ENCODE results near the gene LGALS3BP.

GRCh38 chr17:78990349-78991016 is 10.8 kb upstream of the LGALS3BP start:
- TF ChIP-seq, protein P1, sequence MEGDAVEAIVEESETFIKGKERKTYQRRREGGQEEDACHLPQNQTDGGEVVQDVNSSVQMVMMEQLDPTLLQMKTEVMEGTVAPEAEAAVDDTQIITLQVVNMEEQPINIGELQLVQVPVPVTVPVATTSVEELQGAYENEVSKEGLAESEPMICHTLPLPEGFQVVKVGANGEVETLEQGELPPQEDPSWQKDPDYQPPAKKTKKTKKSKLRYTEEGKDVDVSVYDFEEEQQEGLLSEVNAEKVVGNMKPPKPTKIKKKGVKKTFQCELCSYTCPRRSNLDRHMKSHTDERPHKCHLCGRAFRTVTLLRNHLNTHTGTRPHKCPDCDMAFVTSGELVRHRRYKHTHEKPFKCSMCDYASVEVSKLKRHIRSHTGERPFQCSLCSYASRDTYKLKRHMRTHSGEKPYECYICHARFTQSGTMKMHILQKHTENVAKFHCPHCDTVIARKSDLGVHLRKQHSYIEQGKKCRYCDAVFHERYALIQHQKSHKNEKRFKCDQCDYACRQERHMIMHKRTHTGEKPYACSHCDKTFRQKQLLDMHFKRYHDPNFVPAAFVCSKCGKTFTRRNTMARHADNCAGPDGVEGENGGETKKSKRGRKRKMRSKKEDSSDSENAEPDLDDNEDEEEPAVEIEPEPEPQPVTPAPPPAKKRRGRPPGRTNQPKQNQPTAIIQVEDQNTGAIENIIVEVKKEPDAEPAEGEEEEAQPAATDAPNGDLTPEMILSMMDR (IDR thresholded peaks at IDR 0.05) = no peak
- no peak for TF ChIP-seq EZH2 (IDR thresholded peaks at IDR 0.05; ENCODE audit: borderline replicate concordance, insufficient read depth, low read depth, low read length, poor library complexity, severe bottlenecking)
